Esophagus muscularis mucosa (tissue), 3 donors: ENCODE data around the gene CCBE1.

ENCODE experiments used
- CTCF ChIP-seq, 3 experiments: fragments of 200-600 bp in 2 of 3; fragments of 450-650 bp in 1 of 3; sonication (generic) in 2 of 3; IDR thresholded peaks; one replicate each; pipeline ENCODE4 v1.5.1; 2017 to 2019; ENCODE audit warnings: antibody characterized with exemption in 3 of 3, mild to moderate bottlenecking in 2 of 3, moderate library complexity in 1 of 3
- POLR2AphosphoS5 ChIP-seq, 2 donors: sonication (generic); formaldehyde crosslinking; IDR thresholded peaks; one replicate each; pipeline ENCODE4 v1.6.1; 2017; ENCODE audit warnings: antibody characterized with exemption in 2 of 2

GRCh38 chr18:59419386-59419785 is 277.8 kb downstream of the CCBE1 start:
- TF ChIP-seq CTCF (IDR thresholded peaks at IDR 0.05), result no peak
- TF ChIP-seq POLR2AphosphoS5 (IDR thresholded peaks at IDR 0.05), result peak in 1 of 2 donors; percentile 13
